K562 (cell line): ENCODE data around the gene PAQR7. TPM values are rescaled to one million over a fixed set of nuclear protein-coding genes. Genes with fewer than 3 reads are reported as not detected.

Experiments used
- ETV1 ChIP-seq: fragments of 450-650 bp; conservative IDR thresholded peaks from 2 replicates; pipeline ENCODE4 v1.6.1; 2016; ENCODE audit warnings: missing genetic modification characterization, control low read depth, low read depth, missing compliant biosample characterization
- L3MBTL2 ChIP-seq: fragments of 450-650 bp; IDR thresholded peaks from 2 replicates; pipeline ENCODE4 v1.6.1; 2016; ENCODE audit warnings: mild to moderate bottlenecking, moderate library complexity
- MGA ChIP-seq: fragments of 450-650 bp; IDR thresholded peaks from 2 replicates; pipeline ENCODE4 v1.6.1; 2016; ENCODE audit warnings: mild to moderate bottlenecking, moderate library complexity
- ZNF609 ChIP-seq: sonication (generic); formaldehyde crosslinking; IDR thresholded peaks from 2 replicates; pipeline ENCODE4 v1.8.1; 2023; ENCODE audit warnings: missing genetic modification reagents, mild to moderate bottlenecking, borderline replicate concordance
- polyA plus RNA-seq, 8 experiments: library from polyadenylated mRNA; depleted of rRNA in 4 of 8; stranded (reverse) in 5 of 8; unstranded in 3 of 8; fragments of >200 nt; fragmentation: Nextera tagmentation in 2 of 8; fragmentation: Illumina TruSeq in 1 of 8; extraction: Ambion mirVana in 2 of 8; extraction: Trizol in 1 of 8; gene quantifications; 2 replicates each; pipeline versions ENCODE4 v1.2.1 to v1.2.3, GENCODE V29; 2011 to 2014; ENCODE audit warnings: inconsistent platforms in 1 of 8, missing spikeins in 1 of 8
- total RNA-seq, 7 experiments: library from RNA; depleted of rRNA in 6 of 7; stranded (reverse); fragments of >200 nt in 6 of 7; fragmentation: Illumina TruSeq in 2 of 7; extraction: Trizol in 2 of 7; gene quantifications; 2 replicates each; pipeline versions ENCODE4 v1.2.1 to v1.2.3, GENCODE V29; 2011 to 2021; ENCODE audit warnings: low replicate concordance in 1 of 7

Gene PAQR7
- total and polyA plus RNA-seq, 9 of the 15 experiments (the other 6 are each of a cell fraction or from before 2014, with no cell fraction given) = 1.1 to 5.2 (median 2.6) TPM

GRCh38 chr1:25858906-25859789, 16.4 kb downstream of the PAQR7 start, which contains the start of gene AUNIP (continued):
- TF ChIP-seq ZNF609 (CRISPR knock-in tag) (0 out of 2 replicates have a peak, but pooled peaks have one; percentile 74), ETV1 (tag) (no peak), L3MBTL2 (peak; percentile 98), MGA (peak; percentile 97)
